Esophagus muscularis mucosa (tissue), 3 donors: Measurements from ENCODE around the gene KCNQ1.

Experiments
- EP300 ChIP-seq: sonication (generic); formaldehyde crosslinking; IDR thresholded peaks from one replicate; pipeline ENCODE4 v1.6.1; 2017; ENCODE audit warnings: antibody characterized with exemption
- TF ChIP-seq, protein P1 (sequence below), 3 experiments: fragments of 200-600 bp in 2 of 3; fragments of 450-650 bp in 1 of 3; sonication (generic) in 2 of 3; IDR thresholded peaks; one replicate each; pipeline ENCODE4 v1.5.1; 2017 to 2019; ENCODE audit warnings: antibody characterized with exemption in 3 of 3, mild to moderate bottlenecking in 2 of 3, moderate library complexity in 1 of 3

DNA sequence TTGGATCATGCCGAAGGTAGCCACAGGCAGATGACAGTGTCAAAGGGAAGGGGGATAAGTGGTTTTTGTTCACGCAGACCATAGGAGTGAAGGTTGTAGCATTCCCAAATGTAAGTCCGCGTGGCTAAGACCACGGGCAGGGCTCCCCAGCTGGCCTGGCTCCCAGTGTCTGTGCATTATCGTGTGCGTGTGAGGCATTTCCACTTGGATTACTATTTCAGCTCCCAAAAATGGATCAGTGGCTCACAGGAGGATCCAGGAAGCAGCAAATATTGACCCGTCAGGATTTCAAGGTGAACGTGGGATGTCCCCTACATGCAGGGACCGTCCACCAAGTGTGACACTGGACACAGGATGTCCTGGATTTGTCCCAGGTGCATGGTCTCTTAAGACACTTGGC lies 430.2 kb downstream of the KCNQ1 start:
- TF ChIP-seq, protein P1, sequence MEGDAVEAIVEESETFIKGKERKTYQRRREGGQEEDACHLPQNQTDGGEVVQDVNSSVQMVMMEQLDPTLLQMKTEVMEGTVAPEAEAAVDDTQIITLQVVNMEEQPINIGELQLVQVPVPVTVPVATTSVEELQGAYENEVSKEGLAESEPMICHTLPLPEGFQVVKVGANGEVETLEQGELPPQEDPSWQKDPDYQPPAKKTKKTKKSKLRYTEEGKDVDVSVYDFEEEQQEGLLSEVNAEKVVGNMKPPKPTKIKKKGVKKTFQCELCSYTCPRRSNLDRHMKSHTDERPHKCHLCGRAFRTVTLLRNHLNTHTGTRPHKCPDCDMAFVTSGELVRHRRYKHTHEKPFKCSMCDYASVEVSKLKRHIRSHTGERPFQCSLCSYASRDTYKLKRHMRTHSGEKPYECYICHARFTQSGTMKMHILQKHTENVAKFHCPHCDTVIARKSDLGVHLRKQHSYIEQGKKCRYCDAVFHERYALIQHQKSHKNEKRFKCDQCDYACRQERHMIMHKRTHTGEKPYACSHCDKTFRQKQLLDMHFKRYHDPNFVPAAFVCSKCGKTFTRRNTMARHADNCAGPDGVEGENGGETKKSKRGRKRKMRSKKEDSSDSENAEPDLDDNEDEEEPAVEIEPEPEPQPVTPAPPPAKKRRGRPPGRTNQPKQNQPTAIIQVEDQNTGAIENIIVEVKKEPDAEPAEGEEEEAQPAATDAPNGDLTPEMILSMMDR (IDR thresholded peaks at IDR 0.05) = no peak
- no peak for TF ChIP-seq EP300
